A549 treated with RU486 at 1 μM for 4 hours (cell line): ENCODE measurements around the gene CENPT. TPM values are rescaled to one million over a fixed set of nuclear protein-coding genes. Genes with fewer than 3 reads are reported as not detected.

ENCODE experiments used
- total RNA-seq: library from RNA; stranded (reverse); fragments of 200-300 nt; extraction: Qiagen RNA extraction; gene quantifications from 5 replicates; pipeline ENCODE4 v1.2.3, GENCODE V29; 2022; ENCODE audit warnings: low read depth

Gene CENPT
- 23.0 to 30.4 TPM (median 28.9 TPM) in 5 replicates for total RNA-seq

GRCh38 chr16:67847064-67847861 is at the start of gene CENPT:
Gene CENPT (minus strand): TSS chr16:67847693. CDS start chr16:67833859, 13,834 bp downstream.

GRCh38 chr16:67892899-67893742 is 45.6 kb upstream of the CENPT start, which contains the start of gene PSKH1:
Gene PSKH1 (plus strand): TSS chr16:67893254. CDS start chr16:67908750, 15,496 bp downstream.

GRCh38 chr16:67884684-67885083 is 37.2 kb upstream of the CENPT start, which contains the start of gene NRN1L:
Gene NRN1L (plus strand): TSS chr16:67884885. CDS start chr16:67884904, 19 bp downstream.

GRCh38 chr16:67872631-67873434 is 25.3 kb upstream of the CENPT start, which contains the start of gene EDC4:
Gene EDC4 (plus strand): TSS chr16:67873052. CDS start chr16:67873262, 210 bp downstream.

GRCh38 chr16:67846320-67847063 is 1.0 kb downstream of the CENPT start, which contains the start of gene NUTF2:
Gene NUTF2 (plus strand): TSS chr16:67846933. CDS start chr16:67865131, 18,198 bp downstream.

GRCh38 chr16:67841816-67842508 is 5.5 kb downstream of the CENPT start, which contains the start of gene THAP11:
Gene THAP11 (plus strand): TSS chr16:67842320. CDS start chr16:67842555, 235 bp downstream.

GRCh38 chr16:67806428-67807147 is 40.9 kb downstream of the CENPT start, which contains the start of the genes RANBP10 and TSNAXIP1:
Gene RANBP10 (minus strand): TSS chr16:67806560. CDS start chr16:67806536, 24 bp downstream.
Gene TSNAXIP1 (plus strand): TSS chr16:67806889. CDS start chr16:67807150, 261 bp downstream.

Other genes starting within 250 kb of the CENPT start
- 1.0 to 2.0 TPM (median 1.7 TPM) in 5 replicates for gene CARMIL2, start 202.5 kb downstream of the CENPT start, total RNA-seq
- 23.8 to 36.1 TPM (median 33.6 TPM) in 5 replicates for gene ACD, start 187.4 kb downstream of the CENPT start, total RNA-seq
- 1.2 to 2.1 TPM (median 1.7 TPM) in 5 replicates for gene PARD6A, start 186.7 kb downstream of the CENPT start, total RNA-seq
- gene ENKD1, start 180.9 kb downstream of the CENPT start, total RNA-seq: 9.4 to 11.1 TPM (median 10.4 TPM) in 5 replicates
- gene C16orf86, start 180.9 kb downstream of the CENPT start, total RNA-seq: 0.14 TPM in 1 of 5 replicates, not detected in the others
- 16.9 to 17.9 TPM (median 17.0 TPM) in 5 replicates for gene GFOD2, start 128.4 kb downstream of the CENPT start, total RNA-seq
- gene RANBP10, start 41.1 kb downstream of the CENPT start, total RNA-seq: 8.1 to 9.9 TPM (median 8.8 TPM) in 5 replicates
- 0.33 to 0.71 TPM (median 0.46 TPM) in 5 replicates for gene TSNAXIP1, start 40.8 kb downstream of the CENPT start, total RNA-seq
- gene THAP11, start 5.4 kb downstream of the CENPT start, total RNA-seq: 27.0 to 43.3 TPM (median 40.3 TPM) in 5 replicates
- 237 to 270 TPM (median 244 TPM) in 5 replicates for gene NUTF2, start 760 bp downstream of the CENPT start, total RNA-seq
- gene EDC4, start 25.4 kb upstream of the CENPT start, total RNA-seq: 50.7 to 67.5 TPM (median 64.8 TPM) in 5 replicates
- gene NRN1L, start 37.2 kb upstream of the CENPT start, total RNA-seq: not detected in 5 replicates
- 10.0 to 16.2 TPM (median 15.6 TPM) in 5 replicates for gene PSKH1, start 45.6 kb upstream of the CENPT start, total RNA-seq
- 1.1 to 3.1 TPM (median 1.8 TPM) in 5 replicates for gene CTRL, start 84.2 kb upstream of the CENPT start, total RNA-seq
- gene PSMB10, start 89.2 kb upstream of the CENPT start, total RNA-seq: 41.8 to 55.9 TPM (median 52.2 TPM) in 5 replicates
- 5.1 to 12.7 TPM (median 10.8 TPM) in 5 replicates for gene LCAT, start 96.4 kb upstream of the CENPT start, total RNA-seq
- gene SLC12A4, start 120.9 kb upstream of the CENPT start, total RNA-seq: 21.7 to 31.2 TPM (median 23.7 TPM) in 5 replicates
- gene DPEP3, start 132.8 kb upstream of the CENPT start, total RNA-seq: not detected in 5 replicates
- not detected in 5 replicates for gene DPEP2, start 151.8 kb upstream of the CENPT start, total RNA-seq
- not detected in 5 replicates for gene DPEP2NB, start 168.2 kb upstream of the CENPT start, total RNA-seq
- 18.0 to 23.0 TPM (median 20.5 TPM) in 5 replicates for gene DDX28, start 175.5 kb upstream of the CENPT start, total RNA-seq
- gene DUS2, start 175.6 kb upstream of the CENPT start, total RNA-seq: 17.4 to 18.0 TPM (median 18.0 TPM) in 5 replicates
- 12.9 to 16.5 TPM (median 16.2 TPM) in 5 replicates for gene NFATC3, start 237.7 kb upstream of the CENPT start, total RNA-seq